GM21528 (cell line): ENCODE results near the gene MYO3B.

Experiments used
- ATAC-seq: cut with Tn5 transposase; IDR thresholded peaks from one replicate; pipeline ENCODE4 v1.9.1; 2021; ENCODE audit warnings: mild to moderate bottlenecking, moderate library complexity; ENCODE audit not compliant: unreplicated experiment, low FRiP score

The MYO3B gene, protein sequence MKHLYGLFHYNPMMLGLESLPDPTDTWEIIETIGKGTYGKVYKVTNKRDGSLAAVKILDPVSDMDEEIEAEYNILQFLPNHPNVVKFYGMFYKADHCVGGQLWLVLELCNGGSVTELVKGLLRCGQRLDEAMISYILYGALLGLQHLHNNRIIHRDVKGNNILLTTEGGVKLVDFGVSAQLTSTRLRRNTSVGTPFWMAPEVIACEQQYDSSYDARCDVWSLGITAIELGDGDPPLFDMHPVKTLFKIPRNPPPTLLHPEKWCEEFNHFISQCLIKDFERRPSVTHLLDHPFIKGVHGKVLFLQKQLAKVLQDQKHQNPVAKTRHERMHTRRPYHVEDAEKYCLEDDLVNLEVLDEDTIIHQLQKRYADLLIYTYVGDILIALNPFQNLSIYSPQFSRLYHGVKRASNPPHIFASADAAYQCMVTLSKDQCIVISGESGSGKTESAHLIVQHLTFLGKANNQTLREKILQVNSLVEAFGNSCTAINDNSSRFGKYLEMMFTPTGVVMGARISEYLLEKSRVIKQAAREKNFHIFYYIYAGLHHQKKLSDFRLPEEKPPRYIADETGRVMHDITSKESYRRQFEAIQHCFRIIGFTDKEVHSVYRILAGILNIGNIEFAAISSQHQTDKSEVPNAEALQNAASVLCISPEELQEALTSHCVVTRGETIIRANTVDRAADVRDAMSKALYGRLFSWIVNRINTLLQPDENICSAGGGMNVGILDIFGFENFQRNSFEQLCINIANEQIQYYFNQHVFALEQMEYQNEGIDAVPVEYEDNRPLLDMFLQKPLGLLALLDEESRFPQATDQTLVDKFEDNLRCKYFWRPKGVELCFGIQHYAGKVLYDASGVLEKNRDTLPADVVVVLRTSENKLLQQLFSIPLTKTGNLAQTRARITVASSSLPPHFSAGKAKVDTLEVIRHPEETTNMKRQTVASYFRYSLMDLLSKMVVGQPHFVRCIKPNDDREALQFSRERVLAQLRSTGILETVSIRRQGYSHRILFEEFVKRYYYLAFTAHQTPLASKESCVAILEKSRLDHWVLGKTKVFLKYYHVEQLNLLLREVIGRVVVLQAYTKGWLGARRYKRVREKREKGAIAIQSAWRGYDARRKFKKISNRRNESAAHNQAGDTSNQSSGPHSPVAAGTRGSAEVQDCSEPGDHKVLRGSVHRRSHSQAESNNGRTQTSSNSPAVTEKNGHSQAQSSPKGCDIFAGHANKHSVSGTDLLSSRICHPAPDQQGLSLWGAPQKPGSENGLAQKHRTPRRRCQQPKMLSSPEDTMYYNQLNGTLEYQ (N-terminal part only)

DNA sequence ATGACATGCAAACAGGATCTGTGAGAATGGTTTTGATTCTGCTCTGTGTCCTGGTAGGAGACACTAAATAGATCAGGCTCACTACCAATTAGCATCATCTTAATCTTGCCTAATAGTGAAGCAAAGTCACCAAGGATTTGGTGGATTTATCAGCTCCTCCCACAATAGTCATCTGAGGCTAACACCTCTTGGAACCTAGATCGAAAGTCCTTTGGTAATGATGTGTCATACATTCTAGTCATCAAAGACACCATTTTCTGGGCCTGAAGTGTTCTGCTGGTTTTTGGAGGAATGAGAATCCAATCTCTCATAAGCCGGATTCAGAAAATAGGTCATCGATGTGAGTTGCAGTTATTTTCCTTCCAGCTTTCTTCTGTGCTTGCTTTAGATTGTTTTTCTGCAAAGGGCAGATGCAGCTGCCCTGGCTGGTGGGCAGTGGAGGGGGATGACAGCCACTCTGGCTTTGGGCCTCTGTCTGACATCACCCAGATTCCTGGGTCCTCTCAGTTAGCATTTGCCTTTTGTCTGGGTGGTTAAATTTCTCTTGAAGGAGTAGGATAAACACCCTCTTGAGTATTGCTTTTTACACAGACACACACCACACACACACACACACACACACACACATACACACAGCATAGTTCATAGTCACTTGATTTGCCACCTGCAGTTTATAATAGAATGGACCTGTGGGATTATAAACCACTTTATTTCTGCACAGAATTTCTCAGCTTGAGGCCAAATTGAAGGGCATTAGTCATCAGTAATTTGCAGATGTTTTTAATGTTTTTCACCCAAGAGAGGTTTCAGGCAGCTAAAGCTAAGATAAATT is at the start of gene MYO3B:
MYO3B (plus strand) TSS at position 198 of the 832 bp plus-strand sequence; CDS start at position 339, 141 bp downstream.
- no peak for ATAC-seq

DNA sequence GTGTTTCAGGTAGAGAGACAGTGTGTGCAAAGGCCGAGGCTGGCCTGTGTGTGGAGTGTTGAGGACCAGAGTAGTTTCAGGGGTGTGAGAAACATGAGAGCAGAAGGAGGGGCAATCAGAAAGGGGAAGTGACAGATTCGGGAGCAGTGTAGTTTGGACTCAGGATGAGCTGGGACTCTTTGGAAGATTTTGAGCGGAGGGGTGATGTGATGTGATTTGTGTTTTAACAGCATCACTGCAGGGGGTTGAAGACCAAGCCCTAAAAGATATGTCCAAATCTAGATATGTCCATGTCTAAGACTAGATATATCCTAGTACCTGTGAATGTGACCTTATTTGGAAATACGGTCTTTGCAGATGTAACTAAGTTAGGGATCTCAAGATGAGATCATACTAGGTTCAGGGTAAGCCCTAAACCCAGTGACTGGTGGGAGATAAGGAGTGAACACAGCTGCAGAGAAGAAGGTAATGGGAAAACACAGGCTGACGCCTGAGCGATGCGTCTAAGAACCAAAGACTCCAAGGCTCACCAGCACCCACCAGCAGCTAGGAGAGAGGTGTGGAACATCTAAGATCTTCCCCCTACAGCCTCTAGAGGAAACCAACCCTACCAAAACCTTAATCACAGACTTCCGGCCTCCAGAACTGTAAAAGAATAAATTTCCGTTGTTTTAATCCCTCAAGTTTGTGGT is 38.5 kb upstream of the MYO3B start:
- no peak for ATAC-seq

GRCh38 chr2:170140561-170140960 is 37.4 kb upstream of the MYO3B start:
- ATAC-seq = no peak

DNA sequence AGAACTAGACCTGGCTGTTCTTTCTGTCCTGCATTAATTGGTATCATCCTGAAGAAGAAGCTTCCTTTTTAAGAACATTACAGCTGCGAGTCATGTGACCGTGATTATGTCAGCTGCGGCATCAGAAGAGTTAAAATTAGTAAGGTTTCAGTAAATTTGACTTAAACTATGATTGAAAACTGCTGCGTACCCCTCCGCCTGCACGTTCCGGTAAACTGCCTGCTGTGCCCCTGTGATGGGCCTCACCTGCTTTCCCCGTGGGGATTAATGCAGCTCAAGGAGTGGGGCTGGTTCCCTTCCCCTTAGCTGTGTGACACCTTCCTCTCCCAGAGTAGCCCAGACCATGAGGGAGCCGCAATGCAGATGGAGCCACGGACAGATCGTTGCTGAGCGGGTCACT is 36.1 kb upstream of the MYO3B start:
- no peak for ATAC-seq

GRCh38 chr2:170142502-170142901 is 35.4 kb upstream of the MYO3B start:
- no peak for ATAC-seq

DNA sequence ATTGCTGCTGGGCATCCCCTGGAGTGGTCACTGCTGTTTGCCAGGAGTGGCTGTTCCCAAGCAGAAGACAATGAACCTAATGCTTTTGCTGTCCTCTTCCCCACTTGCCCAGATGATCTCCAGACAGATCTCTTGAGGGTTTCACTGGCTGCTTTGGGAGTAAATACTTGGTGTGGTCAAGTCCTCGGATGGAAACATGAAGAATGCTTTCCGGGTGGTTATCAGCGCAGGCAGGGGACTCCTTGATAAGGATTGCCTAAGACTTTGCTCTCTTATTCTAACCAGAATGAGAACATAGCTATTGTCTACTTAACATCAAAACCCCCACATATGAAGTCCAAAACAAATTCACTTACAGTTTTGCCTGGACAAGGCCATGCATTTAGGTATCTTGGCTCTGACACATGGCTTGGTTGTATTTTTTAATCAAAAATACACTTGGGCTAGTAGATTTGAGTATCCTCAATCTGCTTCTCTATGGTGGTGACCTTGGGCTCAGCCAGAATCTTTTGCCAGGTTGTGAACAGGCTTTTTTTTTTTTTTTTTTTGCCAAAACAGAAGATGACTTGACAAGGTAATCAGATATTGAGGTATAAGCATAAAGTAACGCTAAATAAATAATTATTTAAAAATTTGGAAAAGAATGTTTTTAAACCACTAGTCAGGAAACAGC is 34.8 kb upstream of the MYO3B start:
- no peak for ATAC-seq

GRCh38 chr2:170144761-170145160 is 33.2 kb upstream of the MYO3B start:
- no peak for ATAC-seq

DNA sequence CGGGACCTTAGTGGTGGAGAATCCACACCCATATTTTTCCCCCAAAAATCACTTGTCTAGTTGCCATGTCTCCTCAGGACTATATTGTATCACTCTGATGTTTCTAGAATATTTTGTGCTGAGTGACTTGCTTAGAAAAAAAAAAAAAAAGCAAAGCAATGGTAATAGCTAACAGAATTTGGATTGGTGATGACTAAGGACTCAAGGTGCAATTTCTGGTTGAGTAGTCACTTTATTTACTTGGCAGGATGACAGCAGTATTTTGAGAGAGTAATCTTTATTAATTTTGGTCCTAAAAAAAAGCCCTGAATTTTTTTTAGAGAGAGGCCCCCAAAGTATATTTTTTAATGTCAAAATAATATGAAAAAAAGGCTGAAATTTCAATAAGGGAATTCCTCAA is 32.8 kb upstream of the MYO3B start:
- ATAC-seq = no peak

- ATAC-seq = no peak
Measured at GRCh38 chr2:170145675-170146432, 32.1 kb upstream of the MYO3B start.

- ATAC-seq = no peak
Measured at GRCh38 chr2:170146784-170147183, 31.2 kb upstream of the MYO3B start.

GRCh38 chr2:170147576-170147975 is 30.4 kb upstream of the MYO3B start:
- no peak for ATAC-seq

DNA sequence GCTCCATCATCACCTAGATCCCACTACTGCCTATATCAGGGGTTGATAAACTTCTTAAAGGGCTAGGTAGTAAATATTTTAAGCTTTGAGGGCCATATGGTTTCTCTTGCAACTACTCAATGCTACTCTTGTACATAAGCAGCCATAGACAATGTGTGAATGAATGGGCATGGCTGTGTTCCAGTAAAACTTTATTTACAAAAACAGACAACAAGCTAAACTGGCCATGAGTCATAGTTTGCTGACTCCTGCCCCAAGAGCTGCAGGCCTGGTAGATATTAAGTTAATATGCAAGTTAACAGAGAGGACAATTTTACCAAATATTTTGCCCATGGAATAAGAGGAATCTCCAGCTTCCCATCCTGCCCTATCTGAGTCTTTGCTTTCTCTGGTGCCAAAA is 29.8 kb upstream of the MYO3B start:
- no peak for ATAC-seq

DNA sequence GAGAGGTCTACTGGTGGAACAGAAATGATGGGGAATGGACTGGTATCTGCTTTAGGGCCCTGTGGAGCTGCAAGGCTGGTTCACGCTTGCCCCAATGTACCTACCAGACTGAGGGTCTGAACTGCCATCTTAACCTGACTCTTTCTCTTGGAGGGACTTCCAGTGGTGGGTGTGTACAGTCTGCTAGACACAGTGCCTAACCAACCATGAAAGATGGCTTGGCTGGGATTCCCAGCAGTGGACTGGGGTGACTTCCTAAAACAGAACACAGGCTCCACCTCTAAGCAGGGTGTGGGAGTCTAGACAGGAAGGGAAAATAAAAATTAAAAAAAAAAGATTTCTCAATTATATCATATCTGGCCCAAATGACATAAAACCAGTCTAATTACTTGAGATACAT is 25.5 kb upstream of the MYO3B start:
- ATAC-seq = no peak

DNA sequence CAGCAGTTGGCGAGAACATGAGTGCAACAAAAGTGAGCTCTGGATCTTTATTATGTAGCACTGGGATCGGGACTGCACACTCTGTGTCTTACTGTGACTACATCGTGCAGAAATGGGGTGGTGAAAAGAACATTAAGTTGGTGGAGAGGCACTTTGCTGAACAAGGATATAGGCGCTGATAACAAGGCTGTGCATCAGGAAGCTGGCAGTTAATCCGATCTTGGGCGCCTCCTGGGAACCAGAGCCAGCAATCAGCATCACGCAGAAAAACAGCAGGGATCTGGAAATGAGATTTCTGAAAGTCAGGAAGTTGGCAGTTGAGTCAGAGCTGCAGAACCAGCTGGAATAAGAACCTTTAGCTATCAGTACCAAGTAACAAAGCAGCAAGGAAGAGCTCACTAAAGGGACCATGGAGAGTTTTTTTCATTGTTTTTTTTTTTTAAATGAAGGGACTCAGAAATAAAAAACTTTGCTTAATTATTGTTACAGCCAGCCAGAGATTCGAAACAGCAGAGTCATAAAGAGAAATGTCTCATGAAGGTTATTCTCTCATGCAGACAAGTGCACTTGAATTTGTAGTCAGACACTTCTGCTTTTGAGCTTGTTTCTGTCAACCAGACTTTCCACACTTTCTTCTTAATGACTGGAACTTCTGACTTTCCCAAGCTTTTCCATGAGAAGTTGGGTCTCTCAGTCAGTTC is 22.8 kb upstream of the MYO3B start:
- ATAC-seq = no peak

- ATAC-seq = no peak
Measured at GRCh38 chr2:170155723-170156253, 22.2 kb upstream of the MYO3B start.

GRCh38 chr2:170156592-170156991 is 21.4 kb upstream of the MYO3B start:
- no peak for ATAC-seq

GRCh38 chr2:170157025-170157684 is 20.8 kb upstream of the MYO3B start:
- ATAC-seq = no peak
